ENCODE results near the gene WDR33. TPM values are rescaled to one million over a fixed set of nuclear protein-coding genes. Genes with fewer than 3 reads are reported as not detected.

WDR33 gene
- total RNA-seq, 1 experiment from 2014 or later, result 61.1 TPM

GRCh38 chr2:127659408-127660290, 151.3 kb downstream of the WDR33 start:
- Mint-ChIP-seq H3K27me3 (ENCODE audit: unreplicated experiment) (peaks cover 80% of the 10 kb centered on the region), H3K27ac (ENCODE audit: unreplicated experiment) (no peak overlapping the region), H3K9me3 (ENCODE audit: low read depth, unreplicated experiment) (no peaks in the 10 kb centered on the region), H3K36me3 (ENCODE audit: insufficient read depth, unreplicated experiment) (no peaks in the 10 kb centered on the region), H3K4me1 (ENCODE audit: low read depth, unreplicated experiment) (no peaks in the 10 kb centered on the region), H3K4me3 (ENCODE audit: low read depth, unreplicated experiment) (no peak overlapping the region)
- TF ChIP-seq CTCF (IDR thresholded peaks at IDR 0.05; ENCODE audit: unreplicated experiment), result no peak
- no peak for DNase-seq
- no TSS peak for BruUV-seq (replicated peaks)
- CTCF ChIA-PET, result no interaction called here
- intact Hi-C loops (cut with micrococcal nuclease; ENCODE audit: unreplicated experiment), result no loop called here

- CTCF ChIA-PET, result interaction anchor here (0.6 kb wide), 1 partner anchor 145 kb away, joined by 5 read pairs; no protein-coding TSS in a partner anchor
- DNase-seq, result no peak
- Mint-ChIP-seq H3K27ac (ENCODE audit: unreplicated experiment) (no peak overlapping the region), H3K27me3 (ENCODE audit: unreplicated experiment) (peaks cover 80% of the 10 kb centered on the region), H3K36me3 (ENCODE audit: insufficient read depth, unreplicated experiment) (no peaks in the 10 kb centered on the region), H3K4me3 (ENCODE audit: low read depth, unreplicated experiment) (no peak overlapping the region), H3K9me3 (ENCODE audit: low read depth, unreplicated experiment) (no peaks in the 10 kb centered on the region), H3K4me1 (ENCODE audit: low read depth, unreplicated experiment) (no peaks in the 10 kb centered on the region)
- intact Hi-C loops (cut with micrococcal nuclease; ENCODE audit: unreplicated experiment), result no loop called here
- no peak for TF ChIP-seq CTCF (IDR thresholded peaks at IDR 0.05; ENCODE audit: unreplicated experiment)
- no TSS peak for BruUV-seq (replicated peaks)
These were observed 152.1 kb downstream of the WDR33 start for GRCh38 chr2:127658641-127659407.

- intact Hi-C loops (cut with micrococcal nuclease; ENCODE audit: unreplicated experiment), result no loop called here
- Mint-ChIP-seq H3K4me3 (ENCODE audit: low read depth, unreplicated experiment) (no peak overlapping the region), H3K36me3 (ENCODE audit: insufficient read depth, unreplicated experiment) (no peaks in the 10 kb centered on the region), H3K4me1 (ENCODE audit: low read depth, unreplicated experiment) (no peaks in the 10 kb centered on the region), H3K27me3 (ENCODE audit: unreplicated experiment) (peaks cover 80% of the 10 kb centered on the region), H3K27ac (ENCODE audit: unreplicated experiment) (no peak overlapping the region), H3K9me3 (ENCODE audit: low read depth, unreplicated experiment) (no peaks in the 10 kb centered on the region)
- DNase-seq, result no peak
- BruUV-seq (replicated peaks), result no TSS peak
- CTCF ChIA-PET, result interaction anchor here (0.6 kb wide), 1 partner anchor 145 kb away, joined by 5 read pairs; no protein-coding TSS in a partner anchor
- TF ChIP-seq CTCF (IDR thresholded peaks at IDR 0.05; ENCODE audit: unreplicated experiment), result no peak
These were observed 152.8 kb downstream of the WDR33 start for GRCh38 chr2:127658146-127658545.

- no peaks in the 10 kb centered on the region for H3K36me3 Mint-ChIP-seq (ENCODE audit: insufficient read depth, unreplicated experiment)
- BruUV-seq (replicated peaks), result no TSS peak
- no peak for DNase-seq
- CTCF ChIA-PET, result no interaction called here
- TF ChIP-seq CTCF (IDR thresholded peaks at IDR 0.05; ENCODE audit: unreplicated experiment), result no peak
- no peak overlapping the region for H3K27ac Mint-ChIP-seq (ENCODE audit: unreplicated experiment)
- H3K4me3 Mint-ChIP-seq (ENCODE audit: low read depth, unreplicated experiment), result no peak overlapping the region
- H3K9me3 Mint-ChIP-seq (ENCODE audit: low read depth, unreplicated experiment), result no peaks in the 10 kb centered on the region
- H3K4me1 Mint-ChIP-seq (ENCODE audit: low read depth, unreplicated experiment), result no peaks in the 10 kb centered on the region
- H3K27me3 Mint-ChIP-seq (ENCODE audit: unreplicated experiment), result peaks cover 84% of the 10 kb centered on the region
- intact Hi-C loops (cut with micrococcal nuclease; ENCODE audit: unreplicated experiment), result no loop called here
These were observed 153.8 kb downstream of the WDR33 start for GRCh38 chr2:127657232-127657595.
